Osteoblast (primary cell): Measurements from ENCODE around the gene CCR5. TPM values are rescaled to one million over a fixed set of nuclear protein-coding genes. Genes with fewer than 3 reads are reported as not detected.
A peak's percentile ranks its signal among the peaks of the same experiment; 100 is the strongest.

ENCODE experiments used
- DNase-seq: peaks from one replicate; pipeline ENCODE4 v3.0.0; 2011; ENCODE audit warnings: low spot score, mixed read lengths; ENCODE audit not compliant: insufficient read length; ENCODE audit errors: missing footprints
- H2AFZ ChIP-seq: 2 replicates; pipeline ENCODE4 v1.6.0; 2011; ENCODE audit warnings: mild to moderate bottlenecking, low read length
- H3K27ac ChIP-seq: 2 replicates; pipeline ENCODE4 v1.5.1; 2011; ENCODE audit warnings: mild to moderate bottlenecking, low read depth, low read length, moderate library complexity
- H3K27me3 ChIP-seq: 2 replicates; pipeline ENCODE4 v1.6.0; 2012; ENCODE audit warnings: mild to moderate bottlenecking, control low read depth, inconsistent platforms, low read length, moderate library complexity; ENCODE audit not compliant: insufficient read depth
- H3K36me3 ChIP-seq: 2 replicates; pipeline ENCODE4 v1.5.1; 2011; ENCODE audit warnings: mild to moderate bottlenecking, low read length, control low read depth, moderate library complexity; ENCODE audit not compliant: insufficient read depth
- H3K4me1 ChIP-seq: 2 replicates; pipeline ENCODE4 v1.5.1; 2011; ENCODE audit warnings: mild to moderate bottlenecking, low read length, control low read depth, moderate library complexity; ENCODE audit not compliant: insufficient read depth
- H3K4me2 ChIP-seq: 2 replicates; pipeline ENCODE4 v1.6.0; 2011; ENCODE audit warnings: mild to moderate bottlenecking, low read length; ENCODE audit not compliant: insufficient read depth
- H3K4me3 ChIP-seq: fragments of 200-600 bp; sonication (generic); 3 replicates; pipeline ENCODE4 v1.5.1; 2012; ENCODE audit warnings: mild to moderate bottlenecking, low read length, inconsistent platforms; ENCODE audit not compliant: insufficient read depth
- H3K79me2 ChIP-seq: 2 replicates; pipeline ENCODE4 v1.6.0; 2012; ENCODE audit warnings: mild to moderate bottlenecking, low read length, control low read depth, inconsistent platforms; ENCODE audit not compliant: insufficient read depth
- H3K9me3 ChIP-seq: 2 replicates; pipeline ENCODE4 v1.5.1; 2011; ENCODE audit warnings: low read depth, low read length, control low read depth
- H4K20me1 ChIP-seq: 2 replicates; pipeline ENCODE4 v1.6.0; 2012; ENCODE audit warnings: mild to moderate bottlenecking, low read length, control low read depth; ENCODE audit not compliant: insufficient read depth
- total RNA-seq: library from RNA; depleted of rRNA; stranded (reverse); fragments of >200 nt; gene quantifications from 2 replicates; pipeline ENCODE4 v1.2.3, GENCODE V29; 2012
- TF ChIP-seq, protein P1 (sequence below): IDR thresholded peaks from 2 replicates; pipeline ENCODE4 v1.5.1; 2011; ENCODE audit warnings: mild to moderate bottlenecking, low read depth, low read length, moderate library complexity; ENCODE audit errors: extremely low read depth

Gene CCR5
- total RNA-seq, 1 donor, result not detected

DNA sequence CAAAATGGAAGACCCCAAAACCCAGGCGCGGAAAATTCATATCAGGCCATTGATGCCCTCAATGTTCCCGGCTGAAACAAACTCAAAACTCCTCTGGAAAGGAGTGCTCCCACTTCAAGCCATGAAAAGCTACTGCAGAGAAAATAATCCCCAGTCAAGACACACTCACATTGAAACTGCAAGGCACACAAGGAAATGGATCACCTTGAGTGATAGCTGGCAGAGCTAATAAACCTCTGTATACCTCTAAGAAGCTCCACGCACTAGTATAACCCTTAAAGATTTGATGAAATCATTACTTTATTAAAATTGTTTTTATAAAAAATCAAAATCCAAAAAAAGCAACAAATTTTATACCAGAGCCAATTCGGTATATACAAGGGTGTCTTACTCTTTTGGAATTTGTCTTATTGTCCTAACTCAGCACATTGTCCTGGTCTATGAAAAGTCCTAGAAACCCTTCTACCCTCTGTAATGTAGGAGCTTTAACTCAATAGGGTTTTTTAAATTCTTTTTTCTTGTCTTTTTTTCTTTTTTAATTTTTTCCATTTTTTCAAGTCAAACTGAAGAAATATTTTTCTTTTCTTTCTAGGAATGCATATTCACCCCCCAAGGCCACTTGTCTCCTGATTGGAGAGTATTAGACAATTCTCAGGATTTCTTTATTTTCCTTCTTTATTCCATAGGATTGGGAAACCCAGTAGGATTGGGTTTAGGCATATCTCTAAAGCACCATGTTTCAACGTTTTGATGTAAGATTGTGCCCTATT, 27.6 kb downstream of the CCR5 start:
- H3K4me2 ChIP-seq, result no peak overlapping the region
- TF ChIP-seq, protein P1, sequence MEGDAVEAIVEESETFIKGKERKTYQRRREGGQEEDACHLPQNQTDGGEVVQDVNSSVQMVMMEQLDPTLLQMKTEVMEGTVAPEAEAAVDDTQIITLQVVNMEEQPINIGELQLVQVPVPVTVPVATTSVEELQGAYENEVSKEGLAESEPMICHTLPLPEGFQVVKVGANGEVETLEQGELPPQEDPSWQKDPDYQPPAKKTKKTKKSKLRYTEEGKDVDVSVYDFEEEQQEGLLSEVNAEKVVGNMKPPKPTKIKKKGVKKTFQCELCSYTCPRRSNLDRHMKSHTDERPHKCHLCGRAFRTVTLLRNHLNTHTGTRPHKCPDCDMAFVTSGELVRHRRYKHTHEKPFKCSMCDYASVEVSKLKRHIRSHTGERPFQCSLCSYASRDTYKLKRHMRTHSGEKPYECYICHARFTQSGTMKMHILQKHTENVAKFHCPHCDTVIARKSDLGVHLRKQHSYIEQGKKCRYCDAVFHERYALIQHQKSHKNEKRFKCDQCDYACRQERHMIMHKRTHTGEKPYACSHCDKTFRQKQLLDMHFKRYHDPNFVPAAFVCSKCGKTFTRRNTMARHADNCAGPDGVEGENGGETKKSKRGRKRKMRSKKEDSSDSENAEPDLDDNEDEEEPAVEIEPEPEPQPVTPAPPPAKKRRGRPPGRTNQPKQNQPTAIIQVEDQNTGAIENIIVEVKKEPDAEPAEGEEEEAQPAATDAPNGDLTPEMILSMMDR, result no peak
- H3K36me3 ChIP-seq, result no peaks in the 10 kb centered on the region
- H3K27me3 ChIP-seq, result peaks cover 5% of the 10 kb centered on the region
- H3K27ac ChIP-seq, result no peak overlapping the region
- H2AFZ ChIP-seq, result no peak overlapping the region
- no peaks in the 10 kb centered on the region for H4K20me1 ChIP-seq
- H3K79me2 ChIP-seq, result no peaks in the 10 kb centered on the region
- no peaks in the 10 kb centered on the region for H3K9me3 ChIP-seq
- no peak for DNase-seq
- no peak overlapping the region for H3K4me3 ChIP-seq
- peaks cover 21% of the 10 kb centered on the region for H3K4me1 ChIP-seq

DNA sequence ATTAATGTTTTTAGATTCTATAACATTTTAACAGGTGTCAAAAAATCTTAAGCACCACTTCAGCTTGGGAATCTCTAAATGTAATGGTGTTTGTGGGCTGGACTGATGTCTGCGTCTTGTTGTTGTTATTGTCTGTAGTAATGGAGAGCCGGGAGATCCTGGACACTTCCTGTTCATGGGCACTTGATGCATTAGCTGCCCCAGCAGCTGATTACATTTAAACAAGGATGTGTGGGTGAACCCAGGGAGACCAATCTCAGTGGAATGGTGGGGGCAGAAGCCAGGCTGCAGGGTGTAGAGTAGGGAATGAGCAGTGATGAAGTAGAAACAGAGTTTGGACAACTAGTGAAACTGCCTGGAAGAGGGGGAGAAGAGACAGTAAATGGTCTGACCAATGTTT, 28.4 kb downstream of the CCR5 start:
- no peaks in the 10 kb centered on the region for H4K20me1 ChIP-seq
- H3K27ac ChIP-seq, result no peak overlapping the region
- H3K4me2 ChIP-seq, result no peak overlapping the region
- no peak for DNase-seq
- H3K4me1 ChIP-seq, result peaks cover 21% of the 10 kb centered on the region
- H2AFZ ChIP-seq, result no peak overlapping the region
- H3K27me3 ChIP-seq, result peaks cover 6% of the 10 kb centered on the region
- no peaks in the 10 kb centered on the region for H3K79me2 ChIP-seq
- TF ChIP-seq, protein P1, result no peak
- no peak overlapping the region for H3K4me3 ChIP-seq
- no peaks in the 10 kb centered on the region for H3K9me3 ChIP-seq
- no peaks in the 10 kb centered on the region for H3K36me3 ChIP-seq

DNA sequence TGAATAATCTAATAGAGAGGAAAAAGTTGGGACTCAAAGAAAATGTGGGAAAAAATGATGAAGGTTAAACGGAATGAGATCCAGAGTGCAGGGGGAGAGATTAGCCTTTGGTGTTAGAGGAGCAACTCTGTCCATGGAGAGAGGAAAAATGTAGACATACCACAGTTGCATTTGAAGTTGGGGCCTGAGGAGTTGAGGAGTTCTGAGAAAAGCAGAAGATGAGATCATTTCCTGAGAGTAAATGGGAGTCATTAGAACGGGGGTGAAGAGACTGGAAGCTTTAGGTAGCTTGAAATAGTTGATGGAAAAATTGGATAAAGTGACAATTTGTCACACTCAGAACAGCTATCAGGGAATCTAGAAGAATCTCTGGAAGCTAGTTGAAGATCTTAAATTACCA, 28.8 kb downstream of the CCR5 start:
- no peak for DNase-seq
- H3K4me1 ChIP-seq, result peaks cover 21% of the 10 kb centered on the region
- no peak overlapping the region for H2AFZ ChIP-seq
- H3K9me3 ChIP-seq, result no peaks in the 10 kb centered on the region
- no peak overlapping the region for H3K4me3 ChIP-seq
- H3K4me2 ChIP-seq, result no peak overlapping the region
- no peaks in the 10 kb centered on the region for H3K36me3 ChIP-seq
- H3K27ac ChIP-seq, result no peak overlapping the region
- no peaks in the 10 kb centered on the region for H3K79me2 ChIP-seq
- TF ChIP-seq, protein P1, result no peak
- no peaks in the 10 kb centered on the region for H4K20me1 ChIP-seq
- peaks cover 6% of the 10 kb centered on the region for H3K27me3 ChIP-seq

DNA sequence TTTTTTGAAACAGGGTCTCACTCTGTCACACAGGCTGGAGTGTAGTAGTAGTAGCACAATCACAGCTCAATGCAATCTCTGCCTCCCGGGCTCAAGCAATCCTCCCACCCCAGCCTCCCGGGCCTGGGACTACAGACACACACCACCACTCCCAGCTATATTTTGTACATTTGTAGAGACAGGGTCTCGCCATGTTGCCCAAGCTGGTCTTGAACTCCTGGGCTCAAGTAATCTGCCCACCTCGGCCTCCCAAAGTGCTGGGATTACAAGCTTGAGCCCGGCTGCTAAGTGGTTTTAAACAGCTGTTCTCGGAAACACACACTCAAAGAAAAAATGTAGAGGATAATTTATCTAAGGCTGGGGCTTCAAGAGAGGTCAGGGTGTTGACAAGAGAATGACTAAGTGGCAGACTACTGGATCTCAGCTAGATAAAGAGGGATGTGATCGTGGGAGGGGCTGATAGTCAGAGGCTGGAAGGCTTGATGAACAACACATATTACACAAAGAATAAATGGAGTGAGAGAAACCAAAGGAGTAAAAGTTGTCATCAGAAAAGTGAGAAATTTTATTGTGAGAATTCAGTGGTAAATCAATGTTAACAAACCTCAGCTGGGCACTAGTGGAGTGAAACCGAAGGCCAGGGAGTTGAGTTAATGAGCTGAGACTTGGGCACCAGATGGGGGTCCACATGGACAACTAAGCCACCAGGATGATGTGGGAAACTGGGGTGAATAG, 29.4 kb downstream of the CCR5 start:
- Histone ChIP-seq H3K79me2 (no peaks in the 10 kb centered on the region), H3K36me3 (no peaks in the 10 kb centered on the region), H3K4me2 (no peak overlapping the region), H3K27ac (no peak overlapping the region), H3K4me3 (no peak overlapping the region), H4K20me1 (no peaks in the 10 kb centered on the region), H3K27me3 (peaks cover 6% of the 10 kb centered on the region), H3K4me1 (peaks cover 20% of the 10 kb centered on the region), H3K9me3 (no peaks in the 10 kb centered on the region), H2AFZ (no peak overlapping the region)
- TF ChIP-seq, protein P1, result no peak
- DNase-seq, result peak; percentile 80
